GM18498 (cell line): ENCODE results near the gene CACHD1.

Experiments
- ATAC-seq: cut with Tn5 transposase; IDR thresholded peaks from one replicate; pipeline ENCODE4 v1.9.1; 2021; ENCODE audit warnings: mild to moderate bottlenecking, moderate library complexity; ENCODE audit not compliant: unreplicated experiment

Gene CACHD1

DNA sequence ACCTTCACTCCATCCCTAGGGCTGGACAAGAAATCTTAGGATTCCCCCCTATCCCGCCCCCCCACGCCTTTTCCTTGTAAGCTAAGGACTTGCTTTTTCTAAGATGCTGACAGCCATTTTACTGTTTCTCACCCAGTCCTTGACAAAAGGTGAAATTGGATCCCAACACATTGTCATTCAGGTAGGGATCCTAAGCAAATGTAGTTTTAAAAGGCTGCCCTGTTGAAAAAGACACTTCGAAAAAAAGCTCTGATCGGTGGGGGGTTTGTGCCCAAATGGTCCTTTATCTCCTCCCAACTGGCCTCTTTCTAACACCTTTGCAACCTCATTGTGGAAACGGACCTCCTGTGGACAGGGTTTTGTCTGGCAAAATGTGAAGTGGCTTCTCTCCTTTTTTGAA is 2.9 kb downstream of the CACHD1 start:
- no peak for ATAC-seq

DNA sequence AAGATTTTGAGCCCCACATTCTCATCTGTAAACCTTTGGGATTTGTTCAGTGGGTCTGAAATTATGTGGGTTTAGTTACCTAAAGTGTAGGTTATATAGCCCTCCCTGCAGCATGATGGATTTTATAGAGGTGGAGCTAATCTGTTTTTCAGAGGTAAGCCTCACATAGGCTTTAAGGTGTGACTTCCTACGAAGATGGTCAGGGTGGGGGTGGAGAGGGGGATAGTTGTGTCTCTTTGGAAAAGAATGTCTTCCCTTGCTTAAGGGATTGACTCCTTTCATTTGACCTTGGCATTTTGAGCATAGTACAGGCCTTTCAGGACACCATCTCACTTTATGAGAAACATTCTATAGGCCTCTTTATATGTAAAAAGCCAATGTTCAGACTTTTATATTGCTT is 3.4 kb downstream of the CACHD1 start:
- no peak for ATAC-seq

DNA sequence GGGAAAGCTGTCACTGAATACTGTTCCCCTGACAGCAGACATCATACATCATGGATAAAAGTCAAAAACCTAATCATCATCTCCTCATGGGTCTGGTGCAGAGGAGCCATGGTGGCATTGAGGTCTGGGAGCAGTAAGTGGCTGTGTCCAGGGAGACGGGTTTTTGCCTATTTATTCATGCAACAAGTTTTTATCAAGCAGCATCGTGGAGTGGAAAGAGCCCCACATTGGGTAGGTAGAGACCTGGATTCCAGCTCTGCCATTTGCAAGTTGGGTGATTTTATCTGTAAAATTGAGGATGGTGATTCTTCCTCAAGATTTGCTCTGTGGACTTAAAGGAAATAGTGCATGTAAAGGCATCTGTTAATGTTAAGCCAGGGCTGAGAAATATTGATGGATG is 4.2 kb downstream of the CACHD1 start:
- no peak for ATAC-seq

DNA sequence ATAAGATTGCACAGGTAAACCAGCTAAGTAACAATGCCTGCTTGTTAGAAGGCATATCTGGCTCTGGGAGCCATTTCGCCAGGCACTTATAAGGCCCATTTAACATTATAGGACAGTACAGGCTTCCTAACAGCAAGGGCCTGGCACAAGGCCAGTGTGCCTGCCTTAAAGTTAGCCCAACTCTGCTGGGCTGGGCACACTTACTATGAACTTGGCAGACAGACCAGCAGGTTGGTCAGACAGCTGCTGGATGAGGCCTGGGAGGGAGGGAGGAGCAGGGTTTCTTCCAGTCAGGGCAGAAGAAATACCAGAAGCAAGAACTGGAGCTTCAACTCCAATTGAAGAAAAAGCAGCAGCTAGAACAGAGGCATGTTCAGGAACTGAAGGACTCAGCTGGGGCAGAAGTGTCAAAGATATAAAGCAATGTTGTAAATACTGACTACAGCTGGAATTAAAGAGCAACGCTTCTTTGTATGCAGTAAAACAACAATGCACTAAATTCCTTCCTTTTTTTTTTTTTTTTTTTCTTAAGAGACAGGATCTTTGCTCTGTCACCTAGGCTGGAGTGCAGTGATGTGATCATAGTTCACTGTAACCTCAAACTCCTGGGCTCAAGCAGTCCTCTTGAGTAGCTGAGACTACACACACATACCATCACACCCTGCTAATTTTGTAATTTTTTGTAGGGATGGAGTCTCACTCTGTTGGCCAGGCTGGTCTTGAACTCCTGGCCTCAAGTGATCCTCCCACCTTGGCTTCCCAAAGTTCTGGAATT is 4.9 kb downstream of the CACHD1 start:
- ATAC-seq: no peak

DNA sequence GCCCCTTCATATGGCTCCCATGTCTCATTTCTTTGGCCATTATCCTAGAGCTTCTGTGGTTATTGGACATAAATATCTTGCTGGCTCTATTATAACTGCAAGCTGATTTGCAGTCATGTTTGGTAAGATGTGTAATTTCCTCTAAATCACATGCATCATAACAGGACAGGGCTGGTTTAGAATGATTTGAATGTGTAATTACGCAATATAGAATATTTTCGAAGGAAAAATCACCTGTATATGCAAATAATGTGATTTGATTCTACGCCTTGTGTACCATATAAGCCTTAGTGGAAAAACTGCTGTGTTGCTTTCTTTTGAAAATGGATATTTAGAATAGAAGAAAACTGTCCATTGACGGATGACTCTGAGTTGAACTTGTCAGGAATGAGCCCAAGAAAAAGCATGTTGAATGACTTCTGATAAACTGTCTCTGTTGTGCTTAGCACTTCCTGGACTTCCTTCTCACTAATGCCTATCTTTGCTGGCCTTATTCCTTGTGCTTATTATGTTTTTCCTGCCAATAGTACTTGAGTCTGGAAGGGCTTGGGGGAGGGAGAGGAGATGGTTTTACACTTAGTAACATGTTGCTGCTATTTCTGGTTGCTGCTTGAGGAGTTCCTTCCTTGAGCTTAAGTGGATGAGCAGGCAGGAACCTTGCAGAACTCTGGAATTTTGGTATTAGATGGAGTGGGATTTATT is 6.5 kb downstream of the CACHD1 start:
- ATAC-seq: no peak

DNA sequence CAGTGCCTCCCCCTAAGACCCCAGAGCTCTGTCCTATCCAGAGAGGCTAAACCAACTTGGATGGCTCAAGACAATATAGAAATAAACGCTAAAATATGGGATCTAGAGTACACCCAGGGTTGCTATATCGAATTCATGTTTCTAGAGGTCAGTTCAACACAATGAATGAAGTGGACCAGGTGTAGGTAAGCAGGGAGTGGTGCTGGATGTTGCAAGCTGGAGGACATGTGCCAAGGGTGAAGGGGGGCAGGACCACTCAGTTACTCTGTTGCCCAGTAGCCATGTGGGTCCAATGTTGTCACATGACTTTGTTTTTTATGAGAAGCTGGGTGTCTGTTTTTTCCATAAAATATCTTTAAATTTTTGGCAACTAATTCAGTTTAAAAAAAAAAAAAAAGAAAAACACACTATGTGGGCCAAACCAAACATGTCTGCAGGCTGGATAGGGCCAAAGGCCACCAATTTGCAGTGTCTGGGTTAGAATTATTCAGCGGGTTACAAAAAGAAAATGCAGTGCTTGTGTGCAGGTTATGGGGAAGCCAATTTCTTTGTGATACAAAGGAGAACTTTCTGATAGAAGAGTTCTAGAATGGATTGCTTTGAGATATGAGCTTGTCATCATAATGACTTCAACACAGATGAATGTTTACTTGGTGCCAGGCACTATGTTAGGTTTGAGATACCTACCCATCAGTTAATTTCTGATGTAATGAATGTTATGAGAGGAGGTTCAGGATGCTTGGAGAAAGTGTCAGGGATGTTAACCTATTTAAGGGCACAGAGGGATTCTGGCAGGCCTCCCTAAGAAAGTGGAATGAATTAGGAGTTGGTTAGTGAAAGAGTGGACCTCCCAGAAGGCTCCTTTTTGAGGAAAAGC is 8.9 kb downstream of the CACHD1 start:
- ATAC-seq: no peak

DNA sequence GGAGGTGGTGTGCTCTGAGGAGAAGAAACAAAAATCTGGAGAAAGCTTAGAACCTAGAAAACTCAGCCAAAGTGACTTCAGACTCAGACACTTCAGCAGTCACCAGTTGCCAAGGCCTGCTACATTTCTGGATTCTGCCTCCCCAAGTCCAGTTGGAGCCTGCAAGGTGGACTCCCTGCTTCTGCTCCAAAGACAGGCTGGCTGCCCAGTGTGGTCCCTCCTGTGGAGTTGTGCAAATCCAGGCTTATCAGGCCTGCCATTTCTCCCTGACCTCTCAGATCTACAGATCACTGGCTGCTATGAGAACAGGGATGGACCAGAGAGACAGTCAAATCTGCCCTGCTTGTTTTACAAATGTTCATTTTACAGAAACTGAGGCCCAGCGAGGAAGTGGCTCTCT is 9.9 kb downstream of the CACHD1 start:
- no peak for ATAC-seq

DNA sequence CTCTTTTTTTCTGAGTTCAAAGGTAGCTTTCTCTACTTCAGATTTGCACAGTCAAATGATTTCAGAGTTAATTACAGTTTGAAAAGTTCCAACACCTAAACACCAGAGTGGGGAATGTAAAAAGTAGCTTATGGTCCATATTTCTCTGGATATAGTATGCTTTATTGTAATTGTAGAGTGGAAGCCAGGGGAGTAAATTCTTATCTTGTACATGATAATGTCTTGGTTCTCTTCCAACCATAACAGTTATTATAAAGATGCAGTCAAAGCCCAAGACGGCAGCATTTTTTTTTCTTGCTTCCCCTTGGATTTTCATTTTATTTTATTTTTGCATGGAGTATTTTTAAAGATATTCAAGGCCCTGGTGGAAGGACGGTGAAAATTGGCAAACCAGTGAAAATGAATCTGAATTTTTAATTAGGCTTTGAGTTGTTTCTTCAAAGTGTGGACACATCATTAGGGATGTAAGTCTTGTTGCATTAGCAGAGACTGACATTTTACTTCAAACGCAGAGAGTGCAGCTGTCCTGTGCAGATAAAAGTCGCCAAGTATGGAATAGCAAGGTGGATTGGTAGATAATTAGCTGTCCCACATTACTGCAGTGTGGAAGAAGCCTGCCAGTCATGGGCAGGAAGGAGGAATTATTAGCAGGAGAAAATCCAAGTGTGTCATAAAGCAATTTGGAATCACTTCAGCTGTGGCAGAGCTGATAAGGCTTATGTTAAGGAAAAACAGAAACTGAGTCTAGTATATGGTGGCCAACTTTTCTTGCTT is 11.3 kb downstream of the CACHD1 start:
- ATAC-seq: no peak

DNA sequence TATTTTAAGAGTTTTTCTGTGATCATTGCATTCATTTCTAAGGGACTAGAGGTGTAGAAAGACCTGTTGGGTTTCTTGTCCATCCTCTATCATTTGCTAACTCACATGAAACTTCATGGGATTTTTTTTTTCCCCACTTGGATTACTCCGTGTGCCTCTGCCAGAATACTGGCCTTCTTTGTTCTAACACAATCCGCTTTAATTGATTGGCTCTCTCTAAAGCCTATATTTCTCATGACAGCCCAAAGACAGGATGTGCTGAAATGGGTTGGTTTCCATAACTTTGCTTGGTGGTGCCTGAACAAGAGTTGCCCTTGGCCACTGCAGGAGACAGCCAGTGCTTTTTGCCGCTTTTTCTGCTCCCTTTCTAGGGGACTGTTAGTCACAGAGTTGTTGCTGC is 12.2 kb downstream of the CACHD1 start:
- ATAC-seq: no peak

DNA sequence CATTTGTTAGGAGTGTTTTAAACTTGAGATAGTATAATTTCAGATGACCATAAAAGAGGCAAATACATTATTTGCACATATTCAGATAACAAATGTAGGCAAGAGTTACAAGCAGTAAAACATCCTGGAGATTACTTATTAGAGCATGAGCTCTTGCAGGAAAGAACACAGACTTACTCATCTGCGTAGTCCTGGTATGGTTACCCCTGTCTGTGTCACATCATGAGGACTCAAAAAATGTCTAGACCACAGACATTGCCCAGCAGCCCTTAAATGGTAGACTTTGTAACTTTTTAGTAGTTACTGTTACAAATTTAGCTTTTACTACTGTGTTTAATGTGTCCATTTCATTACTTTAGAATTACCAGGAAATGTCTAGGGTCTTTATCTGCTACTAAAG is 12.8 kb downstream of the CACHD1 start:
- ATAC-seq: no peak

DNA sequence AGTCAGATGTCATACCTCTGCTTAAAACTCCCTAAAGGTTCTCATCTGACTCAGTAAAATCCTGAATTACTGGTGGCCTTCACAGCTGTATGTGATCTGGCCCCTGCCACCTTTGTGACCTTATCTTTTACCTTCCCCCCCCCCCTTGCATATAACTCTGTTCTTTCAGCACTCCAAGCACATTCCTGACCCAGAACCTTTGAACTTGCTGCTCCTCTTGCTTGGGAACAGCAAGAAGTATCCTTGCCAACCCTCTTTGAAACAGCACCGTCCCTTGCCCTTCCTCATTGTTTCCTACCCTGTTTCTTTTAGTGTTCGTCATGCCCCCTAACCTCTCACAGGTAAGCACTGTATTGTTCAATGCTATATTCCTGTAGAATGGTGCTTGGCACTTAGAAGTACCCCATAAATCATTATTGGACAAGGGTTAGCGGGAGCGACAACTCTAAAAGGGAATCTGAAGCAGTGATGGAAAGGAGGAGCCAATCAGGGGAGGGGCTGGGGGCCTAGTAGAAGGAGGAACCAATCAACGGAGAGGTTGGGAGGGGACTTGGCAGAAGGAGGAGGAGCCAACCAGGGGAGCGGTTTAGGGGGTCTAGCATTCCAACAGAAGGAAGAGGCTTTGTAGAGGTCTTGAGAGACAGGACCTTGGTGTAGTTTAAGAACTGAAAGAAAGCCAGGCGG is 13.9 kb downstream of the CACHD1 start:
- no peak for ATAC-seq

DNA sequence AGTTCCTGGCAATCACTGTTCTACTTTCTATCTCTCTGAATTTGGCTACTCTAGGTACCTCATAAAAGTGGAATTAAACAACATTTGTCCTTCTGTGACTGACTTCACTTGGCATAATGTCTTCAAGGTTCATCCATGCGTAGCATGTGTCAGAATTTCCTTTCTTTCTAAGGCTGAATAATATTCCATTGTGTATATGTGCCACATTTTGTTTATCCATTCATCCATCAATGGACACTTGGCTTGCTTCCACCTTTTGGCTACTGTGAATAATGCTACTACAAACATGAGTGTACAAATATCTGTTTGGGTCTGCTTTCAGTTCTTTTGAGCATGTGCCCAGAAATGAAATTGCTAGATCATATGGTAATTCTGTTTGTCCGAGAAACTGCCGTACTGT is 14.7 kb downstream of the CACHD1 start:
- no peak for ATAC-seq

DNA sequence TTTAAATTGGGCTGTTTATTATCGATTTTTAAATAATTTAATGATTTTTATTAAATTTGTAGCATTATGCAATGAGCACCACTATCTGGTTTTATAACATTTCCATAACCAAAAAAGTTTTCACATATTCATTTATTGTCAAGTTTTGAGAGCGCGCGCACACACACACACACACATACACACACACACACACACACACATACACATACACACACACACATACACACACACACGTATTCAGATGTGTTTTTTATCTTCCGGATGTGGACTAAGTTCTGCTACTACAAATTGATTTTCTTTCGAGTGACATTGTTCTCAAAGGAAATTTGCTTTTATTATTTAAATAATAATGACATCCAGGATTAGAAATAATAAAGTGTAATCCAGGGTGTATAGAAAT is 16.3 kb downstream of the CACHD1 start:
- ATAC-seq: no peak

DNA sequence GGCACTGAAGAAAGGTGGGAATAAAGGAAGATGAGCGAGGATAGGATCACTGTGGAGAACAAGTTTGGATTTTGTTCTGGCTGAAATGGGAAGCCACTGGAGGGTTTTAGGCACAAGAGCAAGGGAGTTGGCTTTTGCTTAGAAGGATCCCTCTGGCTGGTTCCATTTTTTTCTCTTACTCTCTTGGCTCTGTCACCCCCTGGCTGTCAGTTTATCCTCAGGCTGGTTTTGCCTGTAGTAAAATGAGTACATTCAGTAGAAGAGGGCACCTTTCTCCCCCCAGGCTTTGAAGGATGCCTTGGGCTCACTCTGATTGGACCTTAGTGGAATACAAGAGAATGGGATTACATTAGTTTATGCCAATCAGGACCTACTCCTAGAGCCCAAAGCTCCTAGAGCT is 17.1 kb downstream of the CACHD1 start:
- no peak for ATAC-seq

DNA sequence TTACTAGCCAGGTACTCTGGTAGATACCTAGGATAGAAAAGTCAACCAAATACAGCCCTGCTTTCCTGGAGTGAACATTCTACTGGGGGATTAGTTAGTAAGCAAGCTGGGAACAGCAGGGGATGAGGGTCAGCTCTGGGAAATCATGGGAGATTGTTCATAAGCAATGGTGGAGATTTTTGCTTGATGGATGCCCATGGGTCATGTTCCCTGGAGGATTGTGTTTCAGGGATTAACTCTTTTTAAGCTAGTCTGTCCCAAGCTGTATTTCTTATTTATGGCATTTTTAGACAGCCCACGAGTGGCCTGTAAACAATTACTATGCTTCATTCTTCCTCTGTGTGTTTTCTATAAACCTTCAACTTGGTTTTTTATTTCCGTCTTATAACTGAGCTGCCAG is 18.9 kb downstream of the CACHD1 start:
- no peak for ATAC-seq

DNA sequence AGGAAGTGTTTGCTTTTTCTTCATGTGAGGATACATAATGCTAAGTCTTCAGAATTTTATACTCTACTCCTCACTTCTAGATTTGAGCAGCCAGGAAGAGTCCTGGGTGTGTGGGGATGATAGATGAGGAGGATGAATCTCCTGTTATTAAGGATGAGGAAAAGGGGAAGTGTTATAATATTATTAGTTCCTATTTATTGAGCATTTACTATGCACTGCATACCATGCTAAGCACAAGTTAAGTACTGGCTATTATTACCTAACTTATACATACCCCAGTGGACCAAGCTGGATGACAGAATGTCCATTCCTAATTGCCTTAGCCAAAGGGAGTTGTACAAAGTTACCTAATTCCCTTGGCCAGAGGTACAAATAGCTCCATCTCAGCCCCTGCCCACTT is 19.8 kb downstream of the CACHD1 start:
- ATAC-seq: no peak

DNA sequence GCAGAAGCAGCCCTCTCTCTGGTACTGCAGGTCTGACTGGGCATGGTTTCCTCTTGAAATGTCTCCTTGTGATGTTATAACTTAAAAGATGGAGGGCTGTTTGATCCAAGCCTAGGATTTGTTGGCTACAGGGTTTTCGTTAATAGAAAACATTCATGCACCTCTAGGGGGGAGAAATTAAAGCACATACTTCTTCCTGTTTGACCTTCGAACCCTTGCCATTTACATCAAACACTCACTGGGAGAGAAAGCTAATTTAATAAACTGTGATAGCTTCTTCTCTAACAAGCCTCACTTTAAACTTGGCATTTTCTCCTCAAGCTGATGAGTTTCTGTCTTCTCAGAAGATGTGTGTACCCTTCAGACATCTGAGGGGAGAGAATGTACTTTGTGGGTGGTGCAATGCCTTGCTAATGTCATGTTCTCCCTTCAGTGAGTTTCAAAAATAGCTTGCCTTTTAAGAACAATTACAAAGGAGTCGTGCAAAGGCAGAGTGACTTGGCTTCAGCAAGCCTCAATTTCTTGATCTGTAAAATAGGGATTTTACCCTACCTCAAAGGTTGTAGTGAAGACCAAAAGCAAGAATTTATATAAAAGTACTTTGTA is 20.4 kb downstream of the CACHD1 start:
- ATAC-seq: no peak

DNA sequence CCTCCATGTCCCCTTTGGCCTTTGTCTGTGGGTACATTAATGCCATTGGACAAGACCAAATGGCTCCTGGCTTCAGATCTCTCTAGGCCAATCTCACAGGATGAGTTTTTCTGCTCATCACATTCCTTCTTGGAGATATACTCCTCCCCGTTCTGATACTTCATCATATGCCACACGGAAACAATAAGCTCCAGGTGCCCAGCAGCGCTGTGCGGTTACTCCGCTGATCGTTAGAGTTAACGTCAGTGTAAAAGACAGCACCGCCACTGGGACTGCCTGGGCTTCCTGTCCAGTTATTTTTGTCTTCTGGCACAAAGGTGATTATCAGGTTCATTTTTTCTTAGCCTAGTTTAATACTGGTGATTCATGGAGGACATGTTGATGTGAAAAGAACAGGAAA is 22.5 kb downstream of the CACHD1 start:
- no peak for ATAC-seq

DNA sequence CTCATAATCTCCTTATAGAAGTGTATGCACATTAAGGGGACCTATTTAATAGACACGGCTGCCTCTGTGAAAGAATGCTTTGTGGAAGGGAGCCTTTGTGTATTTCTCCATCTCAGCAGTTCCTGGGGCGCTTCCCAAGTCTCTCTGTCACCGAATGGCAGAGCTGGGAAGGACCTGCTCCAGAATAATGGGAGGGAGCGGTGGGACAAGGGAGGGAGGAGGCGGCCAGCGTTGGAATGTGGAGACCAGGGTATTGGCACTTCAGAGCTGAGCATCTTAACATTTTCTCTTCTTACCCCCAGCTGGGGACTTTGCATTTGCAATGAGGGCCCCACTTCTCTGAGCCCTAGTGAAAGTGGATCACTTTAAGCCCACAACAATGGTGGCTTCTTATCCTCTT is 23.9 kb downstream of the CACHD1 start:
- no peak for ATAC-seq

DNA sequence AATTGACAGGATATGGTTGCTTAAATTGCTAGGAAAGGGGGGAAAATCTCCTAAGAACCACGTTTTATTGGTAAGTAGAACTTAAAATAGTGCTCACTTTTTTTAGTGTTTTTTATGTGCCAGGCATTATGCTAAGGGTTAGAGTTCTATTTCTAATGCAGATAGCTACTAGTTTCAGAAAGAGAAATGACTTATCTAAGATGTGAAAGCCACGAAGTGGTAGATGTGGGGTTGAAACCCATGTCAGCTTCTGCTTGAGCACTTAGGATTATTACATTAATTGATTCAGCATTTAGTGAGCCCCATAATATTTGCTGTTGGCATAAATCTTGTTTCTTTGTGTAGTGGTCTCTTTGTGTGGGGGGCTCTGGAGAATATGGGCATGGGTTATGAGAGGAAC is 24.7 kb downstream of the CACHD1 start:
- no peak for ATAC-seq
